IMR-90 (cell line): Measurements from ENCODE around the gene SIGLECL1. TPM values are rescaled to one million over a fixed set of nuclear protein-coding genes. Genes with fewer than 3 reads are reported as not detected.

Experiments
- ATAC-seq: fragments of 200-7000 bp; cut with Tn5 transposase; 2 replicates; pipeline ENCODE4 v1.9.1; 2020; ENCODE audit warnings: low read depth, mild to moderate bottlenecking, moderate library complexity
- BruUV-seq: library from RNA; stranded (reverse); fragments of 400-500 nt; replicated peaks from 2 replicates; lab custom pipeline; 2021; lab: Mats Ljungman, UMichigan
- CTCF ChIA-PET: fragments of 300-600 bp; formaldehyde crosslinking; extraction: SDS; loops from one replicate; lab custom pipeline; 2021; ENCODE audit warnings: antibody characterized with exemption; lab: Yijun Ruan, JAX
- POLR2A ChIA-PET: fragments of 300-600 bp; sonication (Branson Sonifier 250); formaldehyde crosslinking; loops from one replicate; lab custom pipeline; 2022; ENCODE audit warnings: antibody characterized with exemption; ENCODE audit not compliant: unreplicated experiment; lab: Charles Lee
- DNase-seq: peaks from one replicate; pipeline ENCODE4 v3.0.0; 2013
- H2AFZ ChIP-seq: replicated peaks from 2 replicates; pipeline ENCODE3; 2013; ENCODE audit warnings: low read length, mild to moderate bottlenecking; ENCODE audit not compliant: poor library complexity
- H2AK5ac ChIP-seq: 2 replicates; pipeline ENCODE4 v1.6.1; 2013; ENCODE audit warnings: low read depth, low read length, inconsistent platforms
- H2AK9ac ChIP-seq: replicated peaks from 2 replicates; pipeline ENCODE3; 2013; ENCODE audit warnings: mild to moderate bottlenecking, low read depth, low read length, moderate library complexity; ENCODE audit not compliant: poor library complexity
- H2BK120ac ChIP-seq: 2 replicates; pipeline ENCODE4 v1.6.1; 2013; ENCODE audit warnings: low read depth, low read length, inconsistent platforms
- H2BK15ac ChIP-seq: 3 replicates; pipeline ENCODE4 v1.6.1; 2013; ENCODE audit warnings: low read depth, low read length, inconsistent platforms
- H2BK20ac ChIP-seq: 2 replicates; pipeline ENCODE4 v1.6.1; 2013; ENCODE audit warnings: low read depth, mild to moderate bottlenecking, inconsistent platforms, low read length, moderate library complexity
- H2BK5ac ChIP-seq: 2 replicates; pipeline ENCODE4 v1.6.1; 2013; ENCODE audit warnings: mild to moderate bottlenecking, low read depth, low read length, inconsistent platforms; ENCODE audit not compliant: poor library complexity, severe bottlenecking
- H3K14ac ChIP-seq: replicated peaks from 2 replicates; pipeline ENCODE4 v1.6.1; 2013; ENCODE audit warnings: low read depth, low read length, inconsistent platforms
- H3K18ac ChIP-seq: 2 replicates; pipeline ENCODE4 v1.6.1; 2013; ENCODE audit warnings: low read depth, low read length, control low read depth
- H3K23ac ChIP-seq: 2 replicates; pipeline ENCODE4 v1.6.1; 2013; ENCODE audit warnings: low read depth, low read length, inconsistent platforms
- H3K27ac ChIP-seq: 2 replicates; pipeline ENCODE4 v1.5.1; 2013; ENCODE audit warnings: mild to moderate bottlenecking, control low read depth, low read length; ENCODE audit not compliant: insufficient read depth
- H3K27me3 ChIP-seq: 2 replicates; pipeline ENCODE4 v1.6.1; 2013; ENCODE audit warnings: low read length; ENCODE audit not compliant: control insufficient read depth, insufficient read depth
- H3K36me3 ChIP-seq: 2 replicates; pipeline ENCODE4 v1.6.1; 2013; ENCODE audit warnings: low read length, mixed read lengths; ENCODE audit not compliant: control insufficient read depth, insufficient read depth
- H3K4ac ChIP-seq: 2 replicates; pipeline ENCODE4 v1.6.1; 2013; ENCODE audit warnings: low read depth, low read length, inconsistent platforms
- H3K4me1 ChIP-seq: 2 replicates; pipeline ENCODE4 v1.6.1; 2013; ENCODE audit warnings: low read length, mixed read lengths; ENCODE audit not compliant: control insufficient read depth, insufficient read depth
- H3K4me2 ChIP-seq: 2 replicates; pipeline ENCODE4 v1.6.1; 2013; ENCODE audit warnings: low read depth, mild to moderate bottlenecking, control low read depth, low read length, moderate library complexity
- H3K4me3 ChIP-seq: 2 replicates; pipeline ENCODE4 v1.5.1; 2013; ENCODE audit warnings: low read depth, mild to moderate bottlenecking, control low read depth, low read length, moderate library complexity; ENCODE audit not compliant: insufficient read depth
- H3K56ac ChIP-seq: 2 replicates; pipeline ENCODE4 v1.6.1; 2013; ENCODE audit warnings: low read length, inconsistent platforms; ENCODE audit not compliant: insufficient read depth; ENCODE audit errors: extremely low read depth
- H3K79me1 ChIP-seq, 2 experiments: 2 replicates each; pipeline ENCODE4 v1.6.1; 2013; ENCODE audit warnings: low read length in 2 of 2, inconsistent platforms in 1 of 2, low read depth in 1 of 2
- H3K9ac ChIP-seq: 2 replicates; pipeline ENCODE4 v1.6.1; 2013; ENCODE audit warnings: low read depth, low read length, control low read depth
- H3K9me1 ChIP-seq: 2 replicates; pipeline ENCODE4 v1.6.1; 2013; ENCODE audit warnings: low read length, inconsistent platforms; ENCODE audit not compliant: insufficient read depth
- H3K9me3 ChIP-seq: 2 replicates; pipeline ENCODE4 v1.6.1; 2013; ENCODE audit warnings: low read length; ENCODE audit not compliant: control insufficient read depth, insufficient read depth
- H4K20me1 ChIP-seq: 2 replicates; pipeline ENCODE4 v1.6.1; 2013; ENCODE audit warnings: low read length, inconsistent platforms; ENCODE audit not compliant: insufficient read depth
- H4K5ac ChIP-seq: 2 replicates; pipeline ENCODE4 v1.6.1; 2013; ENCODE audit warnings: mild to moderate bottlenecking, low read depth, low read length, control low read depth
- H4K8ac ChIP-seq, 2 experiments: 2 replicates each; pipeline ENCODE4 v1.6.1; 2013; ENCODE audit warnings: low read depth in 2 of 2, low read length in 2 of 2, control low read depth in 1 of 2, inconsistent platforms in 1 of 2
- H4K91ac ChIP-seq: 2 replicates; pipeline ENCODE4 v1.6.1; 2013; ENCODE audit warnings: low read depth, low read length, inconsistent platforms; ENCODE audit not compliant: insufficient read depth
- CEBPB ChIP-seq: IDR thresholded peaks from 2 replicates; pipeline ENCODE4 v1.6.1; 2012; ENCODE audit warnings: low read depth, low read length, improper control_type of control experiment
- CHD1 ChIP-seq: IDR thresholded peaks from 2 replicates; pipeline ENCODE4 v1.6.1; 2012; ENCODE audit warnings: low read depth, low read length, improper control_type of control experiment
- FOS ChIP-seq: fragments of 150-350 bp; IDR thresholded peaks from 2 replicates; pipeline ENCODE4 v1.6.1; 2016; ENCODE audit warnings: low read depth, low read length
- MAFK ChIP-seq: IDR thresholded peaks from 2 replicates; pipeline ENCODE4 v1.6.1; 2012; ENCODE audit warnings: low read depth, low read length, improper control_type of control experiment
- MAZ ChIP-seq: IDR thresholded peaks from 2 replicates; pipeline ENCODE4 v1.6.1; 2012; ENCODE audit warnings: low read depth, mild to moderate bottlenecking, low read length, improper control_type of control experiment, moderate library complexity, borderline replicate concordance
- POLR2A ChIP-seq: IDR thresholded peaks from 2 replicates; pipeline ENCODE4 v1.6.1; 2012; ENCODE audit warnings: mild to moderate bottlenecking, low read depth, low read length
- dilution Hi-C: fragments of 300-500 bp; cut with HindIII; formaldehyde crosslinking; loops from one replicate; pipeline ENCODE4 v1.14.3; 2018; ENCODE audit warnings: low sequenced_read_pairs; ENCODE audit not compliant: unreplicated experiment
- in situ Hi-C: fragments of 300-500 bp; cut with MboI; formaldehyde crosslinking; loops from 3 replicates; pipeline ENCODE4 v1.14.3; 2019; ENCODE audit warnings: low sequenced_read_pairs, inconsistent platforms, mixed read lengths
- intact Hi-C: fragments of 100-400 bp; cut with micrococcal nuclease; formaldehyde crosslinking; loops from 2 replicates; pipeline ENCODE4 v1.10.0; 2022
- polyA plus RNA-seq, 3 experiments: library from polyadenylated mRNA; depleted of rRNA; stranded (reverse); fragments of >200 nt; gene quantifications; 2 replicates each; pipeline ENCODE4 v1.2.3, GENCODE V29; 2012; ENCODE audit warnings: low replicate concordance in 1 of 3
- total RNA-seq: library from RNA; depleted of rRNA; stranded (reverse); fragments of >200 nt; gene quantifications from 2 replicates; pipeline ENCODE4 v1.2.3, GENCODE V29; 2012
- TF ChIP-seq, protein P1 (sequence below): fragments of 150-350 bp; IDR thresholded peaks from 2 replicates; pipeline ENCODE4 v1.6.1; 2017; ENCODE audit warnings: mild to moderate bottlenecking, antibody characterized with exemption, low read length, low read depth

SIGLECL1 gene
- total and polyA plus RNA-seq, 2 of the 4 experiments (the other 2 are of a cell fraction), result not detected

DNA sequence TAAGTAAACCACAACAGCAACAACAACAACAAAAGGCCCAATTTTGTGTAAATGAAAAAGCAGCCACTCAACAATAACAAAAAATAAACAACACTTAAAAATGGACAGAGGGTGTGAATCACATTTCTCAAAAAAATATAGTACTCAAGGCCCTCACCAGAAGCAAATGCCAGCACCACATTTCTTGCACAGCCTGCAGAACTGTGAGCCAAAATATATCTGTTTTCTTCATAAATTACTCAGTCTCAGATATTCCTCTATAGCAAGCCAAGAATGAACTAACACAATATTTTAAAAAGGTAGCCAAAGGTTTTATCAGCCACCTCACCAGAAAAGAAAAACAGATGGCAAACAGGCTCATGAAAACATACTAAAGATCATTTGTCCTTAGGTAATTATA is 29.9 kb upstream of the SIGLECL1 start:
- no peak for DNase-seq
- Histone ChIP-seq H3K14ac (no peak overlapping the region), H3K9me1 (no peaks in the 10 kb centered on the region), H2AK9ac (no peak overlapping the region), H2AFZ (no peak overlapping the region), H4K8ac (no peak overlapping the region), H3K4me3 (no peak overlapping the region), H3K4me2 (no peak overlapping the region), H3K18ac (no peak overlapping the region), H3K9me3 (0 out of 2 replicates have a peak, but pooled peaks cover 3% of the 10 kb centered on the region), H2AK5ac (no peak overlapping the region), H3K79me1 (no peaks in the 10 kb centered on the region), H3K27me3 (no peaks in the 10 kb centered on the region), H3K9ac (no peak overlapping the region), H2BK20ac (no peak overlapping the region), H3K4ac (no peak overlapping the region), H3K4me1 (no peaks in the 10 kb centered on the region), H3K36me3 (no peaks in the 10 kb centered on the region), H4K91ac (no peak overlapping the region), H3K56ac (no peak overlapping the region), H4K20me1 (no peaks in the 10 kb centered on the region), H3K27ac (no peak overlapping the region), H2BK5ac (no peak overlapping the region), H2BK15ac (no peak overlapping the region), H3K23ac (no peak overlapping the region), H4K5ac (no peak overlapping the region), H2BK120ac (no peak overlapping the region)
- CTCF ChIA-PET, result no interaction called here
- BruUV-seq, result no TSS peak
- dilution Hi-C loops (no loop called here), in situ Hi-C loops (no loop called here), intact Hi-C loops (no loop called here)
- no peak for TF ChIP-seq CEBPB
- no peak for TF ChIP-seq POLR2A
- TF ChIP-seq CHD1, result no peak
- TF ChIP-seq, protein P1, sequence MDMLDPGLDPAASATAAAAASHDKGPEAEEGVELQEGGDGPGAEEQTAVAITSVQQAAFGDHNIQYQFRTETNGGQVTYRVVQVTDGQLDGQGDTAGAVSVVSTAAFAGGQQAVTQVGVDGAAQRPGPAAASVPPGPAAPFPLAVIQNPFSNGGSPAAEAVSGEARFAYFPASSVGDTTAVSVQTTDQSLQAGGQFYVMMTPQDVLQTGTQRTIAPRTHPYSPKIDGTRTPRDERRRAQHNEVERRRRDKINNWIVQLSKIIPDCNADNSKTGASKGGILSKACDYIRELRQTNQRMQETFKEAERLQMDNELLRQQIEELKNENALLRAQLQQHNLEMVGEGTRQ, result no peak
- no peak for TF ChIP-seq MAZ
- no peak for TF ChIP-seq MAFK
- no peak for TF ChIP-seq FOS
- no peak for ATAC-seq
- POLR2A ChIA-PET, result no interaction called here
